ENCODE data around the gene MAPK9.

GRCh38 chr5:180330270-180330648, 38.4 kb upstream of the MAPK9 start:
- TF ChIP-seq CTCF (IDR thresholded peaks at IDR 0.05; ENCODE audit: low read depth, low read length, poor library complexity, severe bottlenecking) = no peak
- no peak for TF ChIP-seq EZH2phosphoT487 (IDR thresholded peaks at IDR 0.05; ENCODE audit: borderline replicate concordance, low read length)

Data from DOHH2 (cell line).